HL-60 (cell line): Measurements from ENCODE around the gene RBL2.

Experiments used
- DNase-seq, 2 experiments: peaks; one replicate each; pipeline ENCODE4 v3.0.0-alpha.2; 2010 to 2020; ENCODE audit warnings: low read depth in 1 of 2, low spot score in 1 of 2
- H3K27ac ChIP-seq: fragments of 250-450 bp; sonication (Bioruptor Pico); replicated peaks from 2 replicates; pipeline ENCODE4 v1.5.1; 2020; ENCODE audit warnings: mild to moderate bottlenecking, moderate library complexity
- H3K27me3 ChIP-seq: fragments of 250-450 bp; sonication (Bioruptor Pico); 2 replicates; pipeline ENCODE4 v1.5.1; 2021; ENCODE audit warnings: mild to moderate bottlenecking, moderate library complexity; ENCODE audit not compliant: insufficient read depth, poor library complexity, severe bottlenecking
- H3K4me3 ChIP-seq: replicated peaks from 2 replicates; pipeline ENCODE4 v1.5.1; 2011; ENCODE audit warnings: mild to moderate bottlenecking, control low read depth, low read length; ENCODE audit not compliant: insufficient read depth
- GABPA ChIP-seq: IDR thresholded peaks from 2 replicates; pipeline ENCODE4 v1.6.1; 2012; ENCODE audit warnings: low read depth
- POLR2AphosphoS5 ChIP-seq: IDR thresholded peaks from 2 replicates; pipeline ENCODE4 v1.6.1; 2012; ENCODE audit warnings: low read depth
- SPI1 ChIP-seq: IDR thresholded peaks from 2 replicates; pipeline ENCODE4 v1.6.1; 2012; ENCODE audit warnings: low read depth, mild to moderate bottlenecking, borderline replicate concordance
- TF ChIP-seq, protein P1 (sequence below): IDR thresholded peaks from one replicate; pipeline ENCODE4 v1.5.1; 2011; ENCODE audit warnings: low read length, control low read depth, inconsistent platforms; ENCODE audit not compliant: insufficient read depth
- TF ChIP-seq, protein P2 (sequence below): IDR thresholded peaks from 2 replicates; pipeline ENCODE4 v1.6.1; 2012; ENCODE audit warnings: low read depth; ENCODE audit not compliant: insufficient replicate concordance

RBL2 gene

DNA sequence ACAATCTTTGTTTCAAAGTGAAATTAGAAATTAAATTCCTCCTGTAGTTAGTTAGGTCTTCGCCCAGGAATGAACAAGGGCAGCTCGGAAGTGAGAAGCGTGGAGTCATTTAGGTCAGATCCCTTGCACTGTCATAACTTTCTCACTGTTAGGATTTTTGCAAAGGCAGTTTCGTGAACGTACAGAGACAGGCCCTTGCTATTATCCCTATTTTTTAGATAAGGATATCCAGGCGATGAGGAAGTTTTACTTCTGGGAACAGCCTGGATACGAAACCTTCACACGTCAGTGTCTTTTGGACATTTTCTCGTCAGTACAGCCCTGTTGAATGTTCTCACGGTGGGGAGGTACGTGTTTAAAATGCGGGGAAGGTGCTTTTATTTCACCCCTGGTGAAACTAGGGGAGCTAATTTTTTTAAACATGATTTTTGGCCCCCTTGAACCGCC lies 318 bp upstream of the RBL2 start:
- TF ChIP-seq POLR2AphosphoS5 (no peak), SPI1 (no peak), GABPA (no peak)
- TF ChIP-seq, protein P1, sequence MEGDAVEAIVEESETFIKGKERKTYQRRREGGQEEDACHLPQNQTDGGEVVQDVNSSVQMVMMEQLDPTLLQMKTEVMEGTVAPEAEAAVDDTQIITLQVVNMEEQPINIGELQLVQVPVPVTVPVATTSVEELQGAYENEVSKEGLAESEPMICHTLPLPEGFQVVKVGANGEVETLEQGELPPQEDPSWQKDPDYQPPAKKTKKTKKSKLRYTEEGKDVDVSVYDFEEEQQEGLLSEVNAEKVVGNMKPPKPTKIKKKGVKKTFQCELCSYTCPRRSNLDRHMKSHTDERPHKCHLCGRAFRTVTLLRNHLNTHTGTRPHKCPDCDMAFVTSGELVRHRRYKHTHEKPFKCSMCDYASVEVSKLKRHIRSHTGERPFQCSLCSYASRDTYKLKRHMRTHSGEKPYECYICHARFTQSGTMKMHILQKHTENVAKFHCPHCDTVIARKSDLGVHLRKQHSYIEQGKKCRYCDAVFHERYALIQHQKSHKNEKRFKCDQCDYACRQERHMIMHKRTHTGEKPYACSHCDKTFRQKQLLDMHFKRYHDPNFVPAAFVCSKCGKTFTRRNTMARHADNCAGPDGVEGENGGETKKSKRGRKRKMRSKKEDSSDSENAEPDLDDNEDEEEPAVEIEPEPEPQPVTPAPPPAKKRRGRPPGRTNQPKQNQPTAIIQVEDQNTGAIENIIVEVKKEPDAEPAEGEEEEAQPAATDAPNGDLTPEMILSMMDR = no peak
- TF ChIP-seq, protein P2, sequence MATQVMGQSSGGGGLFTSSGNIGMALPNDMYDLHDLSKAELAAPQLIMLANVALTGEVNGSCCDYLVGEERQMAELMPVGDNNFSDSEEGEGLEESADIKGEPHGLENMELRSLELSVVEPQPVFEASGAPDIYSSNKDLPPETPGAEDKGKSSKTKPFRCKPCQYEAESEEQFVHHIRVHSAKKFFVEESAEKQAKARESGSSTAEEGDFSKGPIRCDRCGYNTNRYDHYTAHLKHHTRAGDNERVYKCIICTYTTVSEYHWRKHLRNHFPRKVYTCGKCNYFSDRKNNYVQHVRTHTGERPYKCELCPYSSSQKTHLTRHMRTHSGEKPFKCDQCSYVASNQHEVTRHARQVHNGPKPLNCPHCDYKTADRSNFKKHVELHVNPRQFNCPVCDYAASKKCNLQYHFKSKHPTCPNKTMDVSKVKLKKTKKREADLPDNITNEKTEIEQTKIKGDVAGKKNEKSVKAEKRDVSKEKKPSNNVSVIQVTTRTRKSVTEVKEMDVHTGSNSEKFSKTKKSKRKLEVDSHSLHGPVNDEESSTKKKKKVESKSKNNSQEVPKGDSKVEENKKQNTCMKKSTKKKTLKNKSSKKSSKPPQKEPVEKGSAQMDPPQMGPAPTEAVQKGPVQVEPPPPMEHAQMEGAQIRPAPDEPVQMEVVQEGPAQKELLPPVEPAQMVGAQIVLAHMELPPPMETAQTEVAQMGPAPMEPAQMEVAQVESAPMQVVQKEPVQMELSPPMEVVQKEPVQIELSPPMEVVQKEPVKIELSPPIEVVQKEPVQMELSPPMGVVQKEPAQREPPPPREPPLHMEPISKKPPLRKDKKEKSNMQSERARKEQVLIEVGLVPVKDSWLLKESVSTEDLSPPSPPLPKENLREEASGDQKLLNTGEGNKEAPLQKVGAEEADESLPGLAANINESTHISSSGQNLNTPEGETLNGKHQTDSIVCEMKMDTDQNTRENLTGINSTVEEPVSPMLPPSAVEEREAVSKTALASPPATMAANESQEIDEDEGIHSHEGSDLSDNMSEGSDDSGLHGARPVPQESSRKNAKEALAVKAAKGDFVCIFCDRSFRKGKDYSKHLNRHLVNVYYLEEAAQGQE = no peak
- Histone ChIP-seq H3K27me3 (no peaks in the 10 kb centered on the region), H3K27ac (peak overlapping the region; percentile 97), H3K4me3 (peak overlapping the region; percentile 75)
- DNase-seq = no peak

DNA sequence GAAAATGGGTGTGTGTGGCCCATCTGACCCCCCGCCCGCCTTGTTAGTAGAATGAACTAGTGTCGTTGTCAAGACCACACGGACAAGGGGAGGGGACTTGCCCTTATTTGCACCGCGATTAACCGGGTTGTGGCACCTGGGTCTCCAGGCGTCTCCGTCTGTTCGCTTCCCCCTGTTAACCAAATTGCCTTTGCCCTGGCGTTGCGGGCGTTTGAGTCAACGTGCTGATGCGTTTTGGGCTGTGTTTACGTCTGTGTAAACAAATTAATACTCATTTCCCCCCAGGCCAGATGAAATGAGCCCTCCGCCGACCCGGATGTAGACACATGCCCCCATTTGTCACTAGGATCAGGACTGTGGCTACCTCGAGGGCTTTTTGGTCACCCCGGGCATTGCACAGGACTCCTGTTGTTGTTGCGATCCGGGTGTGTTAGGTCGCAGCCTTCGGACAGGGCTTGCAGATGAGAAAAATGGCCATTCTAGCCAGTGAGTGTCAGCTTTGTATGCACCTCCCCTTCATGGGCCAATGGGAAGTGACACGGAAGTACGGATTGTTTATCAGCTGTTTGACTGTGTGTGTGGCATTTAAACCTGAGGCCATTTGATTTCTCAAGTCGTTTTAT lies 906 bp downstream of the RBL2 start:
- peak; percentile 74 to 85 for DNase-seq
- TF ChIP-seq, protein P2 = no peak
- TF ChIP-seq SPI1 (peak; percentile 23; the same call in 1 of the 2 replicates), POLR2AphosphoS5 (0 out of 2 replicates have a peak, but pooled peaks have one; percentile 30), GABPA (no peak)
- TF ChIP-seq, protein P1 = no peak
- Histone ChIP-seq H3K4me3 (peak overlapping the region; percentile 75), H3K27me3 (no peaks in the 10 kb centered on the region), H3K27ac (peak overlapping the region; percentile 97)

DNA sequence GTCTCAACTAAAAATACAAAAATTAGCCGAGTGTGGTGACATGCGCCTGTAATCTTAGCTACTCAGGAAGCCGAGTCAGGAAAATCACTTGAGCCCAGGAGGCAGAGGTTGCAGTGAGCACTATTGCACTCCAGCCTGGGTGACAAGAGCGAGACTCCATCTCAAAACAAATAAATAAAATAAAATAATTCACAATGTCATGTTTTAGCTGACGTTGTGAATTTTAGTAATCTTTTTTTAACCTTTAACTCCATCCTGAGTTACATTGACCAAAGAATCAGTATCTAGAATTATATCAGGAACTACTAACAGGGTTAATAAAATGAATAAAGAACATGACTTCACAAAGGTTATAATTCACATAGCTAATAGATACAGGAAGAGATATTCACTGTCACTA lies 5.9 kb downstream of the RBL2 start:
- Histone ChIP-seq H3K4me3 (no peak overlapping the region), H3K27ac (no peak overlapping the region), H3K27me3 (no peaks in the 10 kb centered on the region)
- DNase-seq = no peak
- TF ChIP-seq SPI1 = no peak
- no peak for TF ChIP-seq GABPA
- TF ChIP-seq, protein P2 = no peak
- TF ChIP-seq POLR2AphosphoS5 = no peak
- TF ChIP-seq, protein P1 = no peak
